Ascending aorta (tissue), 2 donors: Measurements from ENCODE around the gene RPS6KA2. TPM values are rescaled to one million over a fixed set of nuclear protein-coding genes. Genes with fewer than 3 reads are reported as not detected.
"Not testable (repeated sequence)": the region's sequence is repeated elsewhere in the genome, so short reads cannot be mapped to it uniquely, and the experiment has no call there.

ENCODE experiments used
- DNase-seq, 2 donors: peaks; one replicate each; pipeline ENCODE4 v3.0.0-alpha.2; 2019; ENCODE audit warnings: low spot score in 2 of 2
- H3K27ac ChIP-seq, 2 donors: fragments of 200-600 bp; sonication (generic); one replicate each; pipeline ENCODE4 v1.5.1; 2016 to 2017; ENCODE audit warnings: mild to moderate bottlenecking in 1 of 2
- H3K27me3 ChIP-seq: fragments of 200-600 bp; sonication (generic); one replicate; pipeline ENCODE4 v1.5.1; 2017
- H3K36me3 ChIP-seq, 2 donors: fragments of 200-600 bp; sonication (generic); one replicate each; pipeline ENCODE4 v1.5.1; 2016
- H3K4me1 ChIP-seq, 2 donors: fragments of 200-600 bp; sonication (generic); one replicate each; pipeline ENCODE4 v1.5.1; 2016 to 2017; ENCODE audit warnings: mild to moderate bottlenecking in 1 of 2
- H3K4me3 ChIP-seq, 2 donors: fragments of 200-600 bp; sonication (generic); one replicate each; pipeline ENCODE4 v1.5.1; 2016 to 2017; ENCODE audit warnings: mild to moderate bottlenecking in 1 of 2
- H3K9me3 ChIP-seq, 2 donors: fragments of 200-600 bp; sonication (generic); one replicate each; pipeline ENCODE4 v1.5.1; 2016
- intact Hi-C: fragments of 100-400 bp; cut with DNase I; formaldehyde crosslinking; loops from one replicate; pipeline ENCODE4 v1.15.1; 2023
- total RNA-seq: library from RNA; depleted of rRNA; stranded (reverse); fragments of >200 nt; gene quantifications from one replicate; pipeline ENCODE4 v1.1.0, GENCODE V29; 2016
- TF ChIP-seq, protein P1 (sequence below), 3 experiments: fragments of 200-600 bp in 2 of 3; fragments of 450-650 bp in 1 of 3; sonication (generic) in 2 of 3; IDR thresholded peaks; one replicate each; pipeline ENCODE4 v1.5.1; 2016 to 2019; ENCODE audit warnings: antibody characterized with exemption in 3 of 3, mild to moderate bottlenecking in 1 of 3, moderate library complexity in 1 of 3

Gene RPS6KA2
- total RNA-seq, 1 donor from 2014 or later, result 196 TPM

DNA sequence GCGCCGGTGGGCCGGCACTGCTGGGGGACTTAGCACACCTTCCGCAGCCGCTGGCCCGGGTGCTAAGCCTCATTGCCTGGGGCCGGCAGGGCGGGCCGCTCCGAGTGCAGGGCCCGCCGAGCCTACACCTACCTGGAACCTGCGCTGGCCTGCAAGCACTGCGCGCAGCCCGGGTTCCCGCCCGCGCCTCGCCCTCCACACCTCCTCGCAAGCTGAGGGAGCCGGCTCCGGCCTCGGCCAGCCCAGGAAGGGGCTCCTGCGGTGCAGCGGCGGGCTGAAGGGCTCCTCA, 233.6 kb downstream of the RPS6KA2 start:
- H3K27me3 ChIP-seq, result no peaks in the 10 kb centered on the region
- H3K4me1 ChIP-seq, result no peaks in the 10 kb centered on the region
- H3K9me3 ChIP-seq, result no peaks in the 10 kb centered on the region
- no peaks in the 10 kb centered on the region for H3K36me3 ChIP-seq
- DNase-seq, result no peak
- TF ChIP-seq, protein P1, sequence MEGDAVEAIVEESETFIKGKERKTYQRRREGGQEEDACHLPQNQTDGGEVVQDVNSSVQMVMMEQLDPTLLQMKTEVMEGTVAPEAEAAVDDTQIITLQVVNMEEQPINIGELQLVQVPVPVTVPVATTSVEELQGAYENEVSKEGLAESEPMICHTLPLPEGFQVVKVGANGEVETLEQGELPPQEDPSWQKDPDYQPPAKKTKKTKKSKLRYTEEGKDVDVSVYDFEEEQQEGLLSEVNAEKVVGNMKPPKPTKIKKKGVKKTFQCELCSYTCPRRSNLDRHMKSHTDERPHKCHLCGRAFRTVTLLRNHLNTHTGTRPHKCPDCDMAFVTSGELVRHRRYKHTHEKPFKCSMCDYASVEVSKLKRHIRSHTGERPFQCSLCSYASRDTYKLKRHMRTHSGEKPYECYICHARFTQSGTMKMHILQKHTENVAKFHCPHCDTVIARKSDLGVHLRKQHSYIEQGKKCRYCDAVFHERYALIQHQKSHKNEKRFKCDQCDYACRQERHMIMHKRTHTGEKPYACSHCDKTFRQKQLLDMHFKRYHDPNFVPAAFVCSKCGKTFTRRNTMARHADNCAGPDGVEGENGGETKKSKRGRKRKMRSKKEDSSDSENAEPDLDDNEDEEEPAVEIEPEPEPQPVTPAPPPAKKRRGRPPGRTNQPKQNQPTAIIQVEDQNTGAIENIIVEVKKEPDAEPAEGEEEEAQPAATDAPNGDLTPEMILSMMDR (IDR thresholded peaks at IDR 0.05), result no peak
- intact Hi-C loops, result no loop called here
- no peak overlapping the region for H3K4me3 ChIP-seq
- no peak overlapping the region for H3K27ac ChIP-seq

DNA sequence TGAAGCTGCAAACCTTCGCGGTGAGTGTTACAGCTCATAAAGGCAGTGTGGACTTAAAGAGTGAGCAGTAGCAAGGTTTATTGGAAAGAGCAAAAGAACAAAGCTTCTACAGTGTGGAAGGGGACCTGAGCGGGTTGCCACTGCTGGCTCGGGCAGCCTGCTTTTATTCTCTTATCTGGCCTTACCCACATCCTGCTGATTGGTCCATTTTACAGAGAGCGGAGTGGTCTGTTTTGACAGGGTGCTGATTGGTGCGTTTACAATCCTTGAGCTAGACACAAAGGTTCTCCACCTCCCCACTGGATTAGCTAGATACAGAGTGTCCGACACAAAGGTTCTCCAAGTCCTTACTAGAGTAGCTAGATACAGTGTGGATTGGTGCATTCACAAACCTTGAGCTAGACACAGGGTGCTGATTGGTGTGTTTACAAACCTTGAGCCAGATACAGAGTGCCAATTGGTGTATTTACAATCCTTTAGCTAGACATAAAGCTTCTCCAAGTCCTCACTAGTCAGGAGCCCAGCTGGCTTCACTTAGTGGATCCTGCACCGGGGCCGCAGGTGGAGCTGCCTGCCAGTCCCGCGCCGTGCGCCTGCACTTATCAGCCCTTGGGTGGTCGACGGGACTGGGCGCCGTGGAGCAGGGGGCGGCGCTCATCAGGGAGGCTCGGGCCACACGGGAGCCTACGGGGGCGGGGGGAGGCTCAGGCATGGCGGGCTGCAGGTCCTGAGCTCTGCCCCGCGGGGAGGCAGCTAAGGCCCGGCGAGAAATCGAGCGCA, 234.1 kb downstream of the RPS6KA2 start:
- H3K4me3 ChIP-seq, DNase-seq, intact Hi-C loops, H3K27ac ChIP-seq, H3K9me3 ChIP-seq, H3K27me3 ChIP-seq, H3K4me1 ChIP-seq, H3K36me3 ChIP-seq: not testable (repeated sequence)

DNA sequence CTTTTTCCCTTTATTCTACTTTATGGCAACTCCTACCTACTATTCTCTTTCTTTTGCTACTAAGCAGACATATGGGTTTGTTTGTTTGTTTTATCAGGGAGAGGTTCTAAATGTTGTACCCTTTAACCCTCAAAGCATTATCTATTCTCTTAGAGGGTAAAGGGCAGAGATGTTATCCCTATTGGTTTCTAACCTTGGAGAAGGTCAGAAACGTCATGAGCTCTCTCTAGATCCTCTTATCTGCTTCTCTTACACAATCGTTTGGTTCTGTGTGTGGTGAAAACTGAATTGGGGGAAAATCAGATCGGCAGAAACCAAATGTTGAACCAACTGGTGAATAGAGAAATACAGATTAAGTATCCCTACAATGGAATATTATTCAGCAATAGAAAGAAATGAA, 237.9 kb downstream of the RPS6KA2 start:
- no peaks in the 10 kb centered on the region for H3K9me3 ChIP-seq
- H3K4me1 ChIP-seq, result no peaks in the 10 kb centered on the region
- H3K36me3 ChIP-seq, result no peaks in the 10 kb centered on the region
- TF ChIP-seq, protein P1 (IDR thresholded peaks at IDR 0.05), result no peak
- DNase-seq, result no peak
- H3K27me3 ChIP-seq, result no peaks in the 10 kb centered on the region
- H3K4me3 ChIP-seq, result no peak overlapping the region
- intact Hi-C loops, result loop anchor here (10.0 kb wide), 2 partner anchors 384 to 566 kb away; partner anchors contain the start of gene RNASET2
- no peak overlapping the region for H3K27ac ChIP-seq

DNA sequence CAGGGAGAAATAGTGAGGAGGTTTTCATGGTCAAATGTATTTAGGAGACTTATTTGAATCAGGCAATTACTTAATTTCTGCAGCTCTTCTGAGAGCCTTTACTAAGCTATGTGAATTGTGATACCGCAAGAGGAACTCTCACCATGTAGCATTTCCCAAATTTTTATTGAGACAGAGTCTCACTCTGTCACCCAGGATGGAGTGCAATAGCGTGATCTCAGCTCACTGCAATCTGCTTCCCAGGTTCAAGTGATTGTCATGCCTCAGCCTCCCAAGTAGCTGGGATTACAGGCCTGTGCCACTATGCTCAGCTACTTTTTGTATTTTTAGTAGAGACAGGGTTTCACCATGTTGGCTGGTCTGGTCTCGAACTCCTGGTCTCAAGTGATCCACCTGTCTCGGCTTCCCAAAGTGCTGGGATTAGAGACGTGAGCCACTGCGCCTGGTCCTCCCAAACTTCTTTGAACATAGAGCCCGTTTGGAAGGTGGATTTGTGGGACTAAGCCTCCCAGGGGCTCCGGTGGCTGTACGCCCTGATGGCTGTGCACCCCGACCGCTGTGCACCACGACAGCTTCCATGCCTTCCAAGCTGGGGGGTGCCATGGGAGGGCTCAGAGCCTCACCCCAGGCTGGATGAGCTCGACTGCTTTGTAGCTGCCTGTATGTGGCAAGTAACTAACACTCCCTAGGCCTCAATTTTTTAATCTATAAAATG, 238.6 kb downstream of the RPS6KA2 start:
- H3K4me1 ChIP-seq, result no peaks in the 10 kb centered on the region
- H3K4me3 ChIP-seq, result no peak overlapping the region
- H3K27ac ChIP-seq, result no peak overlapping the region
- H3K36me3 ChIP-seq, result no peaks in the 10 kb centered on the region
- no peak for DNase-seq
- no peaks in the 10 kb centered on the region for H3K9me3 ChIP-seq
- intact Hi-C loops, result loop anchor here (10.0 kb wide), 2 partner anchors 384 to 566 kb away; partner anchors contain the start of gene RNASET2
- TF ChIP-seq, protein P1 (IDR thresholded peaks at IDR 0.05), result no peak
- H3K27me3 ChIP-seq, result no peaks in the 10 kb centered on the region

DNA sequence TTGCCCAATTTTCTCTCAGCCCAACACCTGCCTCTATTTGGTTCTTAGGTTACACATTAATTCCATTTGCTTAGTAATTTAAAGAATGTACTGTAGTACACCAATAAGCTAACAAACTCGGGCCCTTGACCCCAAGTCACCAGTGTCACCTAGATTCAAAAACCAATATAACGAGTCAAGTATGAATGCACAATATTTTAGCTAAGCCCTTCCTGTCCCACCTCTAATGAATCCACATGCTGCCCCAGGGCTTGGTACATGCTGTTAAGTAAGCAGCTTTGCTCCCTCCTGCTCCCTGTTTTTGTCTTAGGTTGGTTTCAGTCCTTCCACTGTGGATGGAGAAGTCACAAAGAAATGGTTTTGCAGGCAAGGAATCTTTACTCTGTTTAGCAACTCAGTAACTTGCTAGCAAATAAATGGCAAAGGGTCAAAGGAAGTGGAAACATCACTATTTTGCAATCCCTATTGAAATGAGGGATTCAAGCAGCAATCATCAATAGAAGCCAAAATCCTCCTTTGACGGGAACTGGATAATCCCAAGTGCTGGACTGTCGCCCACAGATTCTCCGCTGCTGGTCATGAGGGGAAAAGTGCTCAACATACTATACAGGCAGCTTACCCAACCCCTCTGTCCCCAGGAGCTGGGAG, 239.3 kb downstream of the RPS6KA2 start:
- TF ChIP-seq, protein P1 (IDR thresholded peaks at IDR 0.05), result no peak
- no peaks in the 10 kb centered on the region for H3K36me3 ChIP-seq
- no peaks in the 10 kb centered on the region for H3K9me3 ChIP-seq
- no peaks in the 10 kb centered on the region for H3K27me3 ChIP-seq
- no peaks in the 10 kb centered on the region for H3K4me1 ChIP-seq
- H3K27ac ChIP-seq, result no peak overlapping the region
- no peak overlapping the region for H3K4me3 ChIP-seq
- intact Hi-C loops, result loop anchor here (10.0 kb wide), 2 partner anchors 383 to 567 kb away; partner anchors contain the start of gene RNASET2
- no peak for DNase-seq

DNA sequence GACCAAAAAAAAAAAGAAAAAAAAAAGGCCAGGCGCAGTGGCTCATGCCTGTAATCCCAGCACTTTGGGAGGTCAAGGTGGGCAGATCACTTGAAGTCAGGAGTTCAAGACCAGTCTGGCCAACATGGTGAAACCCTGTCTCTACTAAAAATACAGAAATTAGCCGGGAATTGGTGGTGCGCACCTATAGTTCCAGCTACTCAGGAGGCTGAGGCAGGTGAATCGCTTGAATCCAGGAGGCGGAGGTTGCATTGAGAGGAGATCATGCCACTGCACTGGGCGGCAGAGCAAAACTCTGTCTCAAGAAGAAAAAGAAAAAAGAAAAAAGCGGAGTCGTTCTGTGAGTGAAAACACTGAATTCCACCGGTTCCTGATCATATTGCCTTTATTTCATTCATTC, 240.0 kb downstream of the RPS6KA2 start:
- not testable (repeated sequence) for H3K9me3 ChIP-seq, H3K4me3 ChIP-seq, H3K27me3 ChIP-seq, DNase-seq, H3K27ac ChIP-seq, H3K36me3 ChIP-seq, H3K4me1 ChIP-seq
- intact Hi-C loops, result loop anchor here (10.0 kb wide), 2 partner anchors 382 to 568 kb away; partner anchors contain the start of gene RNASET2
